Right kidney (tissue), 9 donors: Measurements from ENCODE around the gene CX3CL1.
A peak's percentile ranks its signal among the peaks of the same experiment; 100 is the strongest.
"Not testable (repeated sequence)": the region's sequence is repeated elsewhere in the genome, so short reads cannot be mapped to it uniquely, and the experiment has no call there.

ENCODE experiments used
- DNase-seq: peaks from one replicate; pipeline ENCODE4 v3.0.0-alpha.2; 2016
- long read RNA-seq, 8 donors: transcript quantifications; one replicate each; lab custom pipeline, GENCODE V29; 2026

The CX3CL1 gene
- long read RNA-seq, donor 1, transcript CX3CL1-201 (3 exons, 3,321 nt): major isoform, 6 of 60 reads
- long read RNA-seq, donor 1, partial matches to known transcripts: 49 of 60 reads
- long read RNA-seq, donor 1, other reads (novel, unspliced or antisense): 5 of 60 reads
- long read RNA-seq, donor 2, transcript CX3CL1-201 (3 exons, 3,321 nt): major isoform, 5 of 5 reads
- long read RNA-seq, donor 2, partial matches to known transcripts: 0 of 5 reads
- long read RNA-seq, donor 2, other reads (novel, unspliced or antisense): 0 of 5 reads
- long read RNA-seq, donor 3, partial matches to known transcripts: 0 of 3 reads
- long read RNA-seq, donor 3, other reads (novel, unspliced or antisense): 0 of 3 reads
- long read RNA-seq, donor 4, full-length matches to known transcripts: 6 of 32 reads
- long read RNA-seq, donor 4, partial matches to known transcripts: 12 of 32 reads
- long read RNA-seq, donor 4, other reads (novel, unspliced or antisense): 14 of 32 reads
- long read RNA-seq, donor 5, transcript CX3CL1-201 (3 exons, 3,321 nt): major isoform, 5 of 66 reads
- long read RNA-seq, donor 5, partial matches to known transcripts: 56 of 66 reads
- long read RNA-seq, donor 5, other reads (novel, unspliced or antisense): 5 of 66 reads
- long read RNA-seq, donor 6, partial matches to known transcripts: 0 of 3 reads
- long read RNA-seq, donor 6, other reads (novel, unspliced or antisense): 0 of 3 reads
- long read RNA-seq, donor 7: 0 reads
- long read RNA-seq, donor 8, full-length matches to known transcripts: 8 of 48 reads
- long read RNA-seq, donor 8, partial matches to known transcripts: 15 of 48 reads
- long read RNA-seq, donor 8, other reads (novel, unspliced or antisense): 25 of 48 reads

DNA sequence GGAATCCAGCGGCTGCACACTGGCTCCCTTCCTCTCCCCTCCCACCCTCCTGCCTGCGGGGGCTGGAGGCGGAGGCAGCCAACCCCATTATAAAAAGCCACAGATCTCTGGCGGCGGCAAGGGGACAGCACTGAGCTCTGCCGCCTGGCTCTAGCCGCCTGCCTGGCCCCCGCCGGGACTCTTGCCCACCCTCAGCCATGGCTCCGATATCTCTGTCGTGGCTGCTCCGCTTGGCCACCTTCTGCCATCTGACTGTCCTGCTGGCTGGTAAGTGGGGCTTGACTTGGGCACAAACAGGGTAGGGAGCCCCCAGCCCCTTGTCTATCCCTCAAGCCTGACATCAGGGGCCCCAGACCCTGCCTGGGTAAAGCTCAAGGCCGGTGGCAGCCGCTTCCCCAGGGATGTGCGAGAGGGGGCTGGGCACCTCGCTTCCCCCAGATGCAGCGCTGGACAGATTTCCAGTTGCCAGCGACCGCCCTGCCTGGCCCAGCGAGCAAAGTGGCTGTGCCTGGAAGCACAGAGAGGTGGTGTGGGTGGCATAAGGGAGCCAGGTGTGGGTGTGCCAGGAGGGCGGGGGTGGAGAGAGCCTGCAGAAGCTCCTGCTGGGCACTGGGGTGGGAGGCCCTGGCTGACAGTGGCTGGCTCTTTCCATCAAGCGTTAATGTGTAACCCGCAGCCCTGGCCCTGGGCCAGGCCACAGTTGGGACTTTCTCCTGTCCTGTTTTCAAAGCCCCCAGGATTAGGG is at the start of gene CX3CL1:
CX3CL1 (plus strand) TSS at position 119 of the 745 bp plus-strand sequence; CDS start at position 198, 79 bp downstream.
- DNase-seq: peak; percentile 81

DNA sequence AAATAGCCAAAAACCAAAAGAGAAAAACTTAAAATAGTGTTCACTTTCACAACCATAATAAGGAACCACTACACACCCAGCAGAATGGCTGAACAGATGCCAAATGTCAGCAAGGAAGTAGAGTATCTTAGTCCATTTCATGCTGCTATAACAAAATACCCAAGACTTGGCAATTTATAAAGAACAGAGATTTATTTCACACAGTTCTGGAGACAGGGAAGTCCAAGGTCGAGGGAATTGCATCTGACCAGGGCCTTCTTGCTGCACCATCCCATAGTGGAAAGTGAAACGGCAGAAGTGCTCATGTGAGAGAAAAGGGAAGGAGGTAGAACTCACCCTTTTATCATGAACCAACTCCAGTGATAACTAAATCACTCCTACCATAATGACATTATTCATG is 47.5 kb upstream of the CX3CL1 start:
- DNase-seq: no peak

DNA sequence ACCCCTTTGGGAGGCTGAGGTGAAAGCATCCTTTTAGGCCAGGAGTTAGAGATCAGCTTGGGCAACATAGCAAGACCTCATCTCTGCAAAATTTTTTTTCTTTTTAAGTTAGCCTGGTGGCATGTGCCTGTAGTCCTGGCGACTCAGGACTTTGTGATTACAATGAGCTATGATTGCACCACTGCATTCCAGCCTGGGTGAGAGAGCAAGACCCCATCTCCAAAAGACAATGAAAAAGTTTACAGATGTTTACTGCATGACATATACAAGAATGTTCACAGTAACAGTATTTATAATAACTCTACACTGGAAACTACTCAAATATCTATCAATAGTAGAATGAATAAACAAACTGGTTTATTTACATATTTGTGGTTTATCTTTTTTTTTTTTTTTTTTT is 46.8 kb upstream of the CX3CL1 start:
- no peak for DNase-seq

DNA sequence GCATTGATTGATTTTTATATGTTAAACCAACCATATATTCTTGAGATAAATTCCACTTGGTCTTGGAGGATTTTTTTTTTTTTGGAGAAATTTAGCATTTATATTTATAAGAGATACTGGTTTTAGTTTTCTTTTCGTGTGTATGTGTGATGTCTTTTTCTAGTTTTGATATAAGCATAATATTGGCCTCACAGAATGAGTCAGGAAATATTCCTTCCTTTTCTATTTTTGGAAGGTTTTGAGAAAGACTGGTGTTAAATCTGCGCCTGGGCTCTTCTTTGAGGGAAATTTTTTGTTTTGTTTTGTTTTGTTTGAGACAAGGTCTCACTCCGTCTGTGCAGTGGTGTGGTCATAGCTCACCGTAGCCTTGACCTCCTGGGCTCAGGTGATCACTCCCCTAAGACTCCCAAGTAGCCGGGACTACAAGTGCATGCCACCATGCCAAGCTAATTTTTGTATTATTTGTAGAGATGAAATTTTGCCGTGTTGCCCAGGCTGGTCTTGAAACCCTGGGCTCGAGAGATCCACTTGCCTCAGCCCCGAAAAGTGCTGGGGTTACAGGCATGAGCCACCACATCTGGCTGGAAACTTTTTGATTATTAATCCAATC is 42.5 kb upstream of the CX3CL1 start:
- no peak for DNase-seq

DNA sequence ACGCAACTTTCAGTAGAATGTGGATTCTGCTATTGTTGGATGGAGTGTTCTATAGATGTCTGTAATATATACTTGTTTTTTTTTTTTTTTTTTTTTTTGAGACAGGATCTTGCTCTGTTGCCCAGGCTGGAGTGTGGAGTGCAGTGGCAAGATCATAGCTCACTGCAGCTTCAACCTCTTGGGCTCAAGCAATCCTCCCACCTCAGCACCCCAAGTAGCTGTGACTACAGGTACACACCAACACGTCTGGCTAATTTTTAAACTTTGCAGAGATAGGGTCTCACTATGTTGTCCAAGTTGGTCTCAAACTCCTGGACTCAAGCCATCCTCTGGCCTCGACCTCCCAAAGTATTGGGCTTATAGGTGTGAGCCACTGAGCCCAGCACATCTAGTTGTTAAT is 40.9 kb upstream of the CX3CL1 start:
- DNase-seq: no peak

DNA sequence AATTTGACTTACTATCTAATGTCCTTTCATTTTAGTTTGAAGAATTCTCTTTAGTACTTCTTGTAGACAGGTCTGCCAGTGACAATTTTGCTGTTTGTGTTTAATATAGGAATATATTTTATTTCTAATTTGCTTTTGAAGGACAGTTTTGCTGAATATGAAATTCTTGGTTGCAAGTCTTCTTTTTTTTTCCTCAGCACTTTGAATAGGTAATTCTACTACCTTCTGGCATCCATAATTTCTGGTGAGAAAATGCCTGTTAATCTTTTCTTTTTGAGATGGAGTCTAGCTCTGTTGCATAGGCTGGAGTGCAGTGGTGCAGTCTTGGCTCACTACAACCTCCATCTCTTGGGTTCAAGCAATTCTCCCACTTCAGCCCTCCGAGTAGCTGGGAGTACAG is 38.9 kb upstream of the CX3CL1 start:
- DNase-seq: no peak

DNA sequence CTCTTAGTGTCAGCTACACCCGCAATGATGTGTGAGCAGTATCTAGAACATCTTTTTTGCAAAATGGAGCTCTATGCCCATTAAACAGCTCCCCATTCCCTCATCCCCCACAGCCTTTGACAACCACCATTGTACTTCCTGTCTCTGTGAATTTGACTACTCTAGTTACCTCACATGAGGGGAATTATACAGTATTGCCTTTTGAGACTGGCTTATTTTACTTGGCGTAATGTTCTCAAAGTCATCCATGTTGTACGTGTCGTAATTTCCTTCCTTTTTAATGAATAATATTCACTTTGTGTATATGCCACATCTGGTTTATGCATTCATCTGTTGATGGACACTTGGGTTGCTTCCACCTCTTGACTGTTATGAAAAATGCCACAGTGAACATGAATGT is 36.9 kb upstream of the CX3CL1 start:
- no peak for DNase-seq

DNA sequence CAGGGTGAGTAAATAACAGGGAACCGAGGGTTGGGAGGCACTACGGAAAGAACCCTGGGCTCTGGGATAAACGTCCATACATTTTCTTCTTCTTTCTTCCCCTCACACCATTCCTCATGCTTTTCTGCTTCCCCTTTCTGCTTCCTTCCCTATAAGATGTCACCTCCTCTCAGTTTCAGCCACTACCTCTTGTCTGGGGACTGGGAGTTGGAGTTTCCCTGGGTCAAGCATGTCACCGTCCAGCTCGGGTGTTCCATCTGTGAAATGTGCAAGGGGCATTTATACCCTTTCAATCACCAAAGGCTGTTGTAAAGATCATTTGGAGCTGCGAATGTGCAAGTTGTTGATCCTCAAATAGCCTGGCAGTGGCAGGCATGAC is 31.2 kb upstream of the CX3CL1 start:
- no peak for DNase-seq

DNA sequence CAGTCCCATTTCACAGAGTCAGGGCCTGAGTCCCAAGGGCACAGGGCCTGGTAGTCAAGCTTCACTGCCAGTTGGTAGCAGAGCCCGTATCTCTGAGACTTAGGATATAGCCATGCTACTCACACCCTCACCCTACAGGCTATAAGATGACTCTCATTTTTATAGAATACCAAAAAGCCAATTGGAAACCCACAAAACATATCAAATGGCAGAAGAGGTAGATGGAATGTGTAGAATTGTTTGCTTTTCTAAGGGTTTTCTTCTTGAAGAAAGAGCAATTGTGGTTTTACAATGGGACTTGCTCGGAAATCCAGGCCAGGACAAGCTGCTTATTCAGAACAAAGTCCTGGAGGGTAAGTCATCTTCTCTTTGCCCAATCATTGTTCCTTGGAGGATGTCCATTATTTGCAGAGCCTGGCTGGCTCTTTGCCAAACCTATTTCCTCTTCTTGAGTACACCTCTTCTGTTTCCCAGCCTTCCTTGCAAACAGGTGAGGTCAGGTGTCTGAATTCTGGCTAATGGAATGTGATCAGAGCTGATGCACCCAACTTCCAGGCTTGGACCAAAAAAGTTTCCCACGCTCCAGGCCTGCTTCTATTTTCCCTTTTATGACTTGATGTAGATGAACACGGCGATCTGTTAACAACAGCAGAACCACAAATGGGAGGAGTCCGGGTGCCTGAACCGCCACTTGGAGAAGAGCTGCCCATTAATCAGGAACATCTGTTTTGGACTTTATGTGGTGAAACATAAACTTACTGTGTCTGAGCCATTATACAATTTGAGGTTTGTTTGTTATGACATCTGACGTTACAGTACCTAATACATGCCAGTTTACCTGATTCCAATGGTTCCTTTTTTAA is 30.6 kb upstream of the CX3CL1 start:
- DNase-seq: no peak

DNA sequence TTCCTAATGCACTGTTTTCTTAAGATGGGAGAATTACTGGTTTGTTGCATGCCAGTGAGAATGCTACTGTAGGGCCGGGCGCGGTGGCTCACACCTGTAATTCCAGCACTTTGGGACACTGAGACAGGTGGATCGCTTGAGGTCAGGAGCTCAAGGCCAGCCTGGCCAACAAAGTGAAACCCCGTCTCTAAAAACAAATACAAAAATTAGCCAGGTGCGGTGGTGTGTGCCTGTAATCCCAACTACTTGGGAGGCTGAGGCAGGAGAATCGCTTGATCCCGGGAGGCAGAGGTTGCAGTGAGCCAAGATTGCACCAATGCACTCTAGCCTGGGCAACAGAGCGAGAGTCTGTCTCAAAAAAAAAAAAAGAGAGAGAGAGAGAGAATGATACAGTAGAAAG is 29.7 kb upstream of the CX3CL1 start:
- DNase-seq: not testable (repeated sequence)

DNA sequence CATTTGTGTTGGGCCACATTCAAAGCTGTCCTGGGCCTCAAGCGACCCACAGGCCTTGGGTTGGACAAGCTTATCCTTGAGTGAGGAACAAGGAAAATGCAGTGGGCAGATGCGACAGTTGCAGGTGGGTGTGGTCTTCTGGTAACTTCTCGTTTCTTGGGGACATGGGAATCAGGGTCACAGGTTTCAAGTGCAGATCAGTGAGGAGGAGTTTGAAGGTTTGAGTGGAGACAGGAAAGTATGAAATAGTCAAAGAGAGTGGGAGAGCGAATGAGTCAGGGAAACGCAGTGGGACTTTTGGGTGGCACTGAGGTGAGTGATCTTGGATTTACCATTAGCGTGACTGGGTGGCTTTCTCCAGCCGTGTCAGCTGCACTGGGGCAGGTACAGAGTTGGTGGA is 29.1 kb upstream of the CX3CL1 start:
- DNase-seq: no peak

DNA sequence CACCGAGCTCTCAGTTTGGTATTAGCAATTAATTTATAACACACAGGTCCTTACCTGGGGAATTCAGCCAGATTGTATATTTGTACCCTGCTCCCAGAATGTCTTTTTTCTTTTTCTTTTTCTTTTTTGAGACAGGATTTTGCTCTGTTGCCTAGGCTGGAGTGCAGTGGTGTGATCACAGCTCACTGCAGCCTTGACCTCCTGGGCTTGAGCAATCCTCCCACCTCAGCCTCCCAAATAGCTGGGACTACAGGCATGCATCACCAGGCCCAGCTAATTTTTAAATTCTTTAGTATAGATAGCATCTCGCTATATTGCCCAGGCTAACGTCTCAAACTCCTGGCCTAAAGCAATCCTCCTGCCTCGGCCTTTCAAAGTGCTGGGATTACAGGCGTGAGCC is 28.2 kb upstream of the CX3CL1 start:
- DNase-seq: not testable (repeated sequence)

DNA sequence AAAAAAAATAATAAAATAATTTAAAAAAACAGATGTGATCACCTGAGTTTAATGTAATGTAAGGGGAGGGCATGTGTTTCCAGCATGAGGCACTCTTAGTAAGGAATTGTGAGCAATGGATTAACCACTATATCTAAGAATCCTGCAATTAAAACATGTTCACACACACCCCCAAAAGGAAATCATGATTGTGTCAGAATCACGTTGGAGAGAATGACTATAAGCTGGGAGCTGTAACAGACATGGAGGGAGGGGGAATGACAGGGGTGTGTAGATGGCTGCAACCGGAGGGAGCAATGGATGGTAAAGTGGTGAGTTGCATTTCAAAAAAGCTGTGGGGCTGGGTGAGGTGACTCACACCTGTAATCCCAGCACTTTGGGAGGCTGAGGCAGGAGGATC is 27.3 kb upstream of the CX3CL1 start:
- DNase-seq: no peak

DNA sequence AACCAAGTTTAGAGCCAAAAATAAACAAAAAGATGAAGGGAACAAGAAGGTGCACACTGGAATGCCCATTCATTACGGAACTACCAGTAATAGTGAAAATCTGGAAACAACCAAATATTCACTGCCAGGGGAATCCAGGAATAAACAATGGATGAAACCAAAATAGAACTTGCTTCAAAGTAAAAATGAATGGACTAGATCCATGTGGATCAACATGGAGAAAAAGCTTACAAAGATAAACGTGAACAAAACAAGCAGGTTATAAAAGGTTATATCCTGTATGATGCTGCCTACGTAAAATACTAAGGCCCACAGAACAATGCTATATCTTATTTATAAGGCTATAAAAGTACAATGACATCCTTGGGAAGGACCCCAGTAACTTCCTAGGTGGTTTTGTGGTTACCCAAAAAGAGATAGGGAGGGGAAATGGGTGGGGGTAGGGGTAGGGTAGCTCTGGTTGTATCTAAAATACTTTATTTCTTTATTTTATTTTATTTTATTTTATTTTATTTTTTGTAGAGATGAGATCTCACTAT is 26.6 kb upstream of the CX3CL1 start:
- DNase-seq: no peak

DNA sequence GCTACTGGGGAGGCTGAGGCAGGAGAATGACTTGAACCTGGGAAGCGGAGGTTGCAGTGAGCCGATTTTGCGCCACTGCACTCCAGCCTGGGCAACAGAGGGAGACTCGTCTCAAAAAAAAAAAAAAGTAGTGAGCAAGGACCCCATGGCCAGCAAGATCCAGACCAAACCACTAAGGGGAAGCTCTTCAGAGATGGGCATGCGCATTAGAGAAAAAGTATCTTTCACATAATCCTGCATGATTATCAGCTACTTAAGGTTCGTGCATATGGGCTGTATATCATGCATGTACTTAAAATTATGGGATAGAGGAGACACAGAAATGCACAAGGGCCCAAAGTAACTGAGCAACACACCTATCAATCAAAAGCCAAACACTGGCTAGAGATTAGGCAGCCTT is 24.4 kb upstream of the CX3CL1 start:
- DNase-seq: no peak

DNA sequence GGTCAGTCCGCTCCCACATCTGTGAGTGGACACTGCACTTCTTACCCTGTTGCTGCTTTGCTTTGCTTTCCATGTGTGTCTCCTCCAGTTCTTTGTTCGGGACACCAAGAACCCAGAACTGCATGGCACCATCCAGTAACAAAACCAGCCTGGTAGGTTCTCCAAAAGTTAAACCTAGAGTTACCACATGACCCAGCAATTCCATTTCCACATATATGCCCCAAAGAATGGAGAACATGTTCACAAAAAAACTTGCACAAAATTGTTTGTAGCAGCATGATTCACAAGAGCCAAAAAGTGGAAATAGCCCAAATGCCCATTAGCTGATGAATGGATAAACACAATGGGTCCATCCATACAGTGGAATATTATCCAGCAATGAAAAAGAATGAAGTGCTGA is 24.0 kb upstream of the CX3CL1 start:
- DNase-seq: no peak

DNA sequence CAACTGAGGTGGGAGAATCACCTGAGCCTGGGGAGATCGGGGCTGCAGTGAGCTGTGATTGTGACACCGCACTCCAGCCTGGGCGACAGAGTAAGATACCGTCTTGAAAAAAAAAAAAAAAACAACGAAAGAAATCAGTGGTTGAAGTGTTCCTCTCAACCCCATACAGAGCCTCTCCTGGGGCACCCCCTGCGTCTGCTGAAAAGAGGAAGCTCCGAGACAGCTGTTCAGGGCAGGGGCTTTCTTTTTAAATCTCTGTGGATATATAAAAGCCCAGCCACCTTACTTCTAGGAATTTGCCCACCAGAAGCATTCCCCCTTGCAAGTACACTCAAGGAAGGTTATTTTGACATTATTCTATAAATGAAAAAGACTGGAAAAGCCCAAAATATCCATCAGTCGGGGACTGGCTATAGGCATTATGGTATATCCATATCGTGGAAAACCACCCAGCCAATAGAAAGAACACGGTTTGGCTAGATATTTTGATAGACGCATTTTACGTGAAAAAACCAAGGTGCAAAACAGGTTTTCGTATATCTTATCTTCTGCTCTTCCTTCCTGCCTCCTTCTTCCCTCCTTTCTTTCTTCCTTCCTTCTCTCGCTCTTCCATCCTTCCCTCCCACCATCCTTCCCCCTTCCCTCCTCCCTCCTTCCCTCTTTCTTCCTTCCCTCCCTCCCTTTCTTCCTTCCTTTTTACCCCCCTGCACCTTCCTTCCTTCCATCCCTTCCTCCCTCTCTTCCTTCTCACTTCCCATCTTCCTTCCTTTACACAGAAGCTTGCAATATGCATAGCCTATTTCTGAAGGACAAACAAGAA is 22.9 kb upstream of the CX3CL1 start:
- no peak for DNase-seq

DNA sequence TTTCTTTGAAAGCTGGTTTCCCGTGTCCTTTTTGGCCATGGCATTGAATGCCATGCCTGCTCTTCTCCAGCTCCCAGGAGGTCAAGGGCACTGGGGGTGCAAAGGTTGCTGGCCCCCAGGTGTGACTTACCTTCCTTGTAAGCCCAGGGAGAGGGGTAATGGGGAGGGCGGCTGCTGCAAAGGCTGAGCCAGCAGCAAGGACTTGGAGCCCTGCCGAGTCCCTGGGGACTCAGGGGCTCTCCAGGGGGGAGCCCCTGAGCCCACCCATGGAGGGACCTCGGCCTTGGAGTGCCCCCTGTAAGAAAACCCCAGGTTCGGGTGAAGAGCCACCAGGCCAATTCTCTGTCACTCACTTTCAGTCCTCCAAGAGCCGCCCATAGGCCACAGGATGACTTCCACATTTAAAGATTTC is 19.6 kb upstream of the CX3CL1 start:
- no peak for DNase-seq

DNA sequence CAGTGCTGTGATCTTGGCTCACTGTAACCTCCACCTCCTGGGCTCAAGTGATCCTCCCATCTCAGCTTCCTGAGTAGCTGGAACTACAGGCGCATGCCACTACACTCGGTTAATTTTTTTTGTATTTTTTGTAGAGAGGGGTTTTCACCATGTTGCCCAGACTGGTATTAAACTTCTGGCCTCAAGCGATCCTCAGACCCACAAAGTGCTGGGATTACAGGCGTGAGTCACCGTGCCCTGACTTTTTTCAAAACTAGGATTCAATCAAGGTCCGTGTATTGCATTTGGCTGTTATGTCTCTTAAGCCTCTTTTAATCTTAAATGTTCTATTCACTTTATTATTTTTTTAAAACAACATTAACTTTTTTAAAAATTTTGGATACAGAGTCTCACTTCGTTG is 18.0 kb upstream of the CX3CL1 start:
- no peak for DNase-seq

DNA sequence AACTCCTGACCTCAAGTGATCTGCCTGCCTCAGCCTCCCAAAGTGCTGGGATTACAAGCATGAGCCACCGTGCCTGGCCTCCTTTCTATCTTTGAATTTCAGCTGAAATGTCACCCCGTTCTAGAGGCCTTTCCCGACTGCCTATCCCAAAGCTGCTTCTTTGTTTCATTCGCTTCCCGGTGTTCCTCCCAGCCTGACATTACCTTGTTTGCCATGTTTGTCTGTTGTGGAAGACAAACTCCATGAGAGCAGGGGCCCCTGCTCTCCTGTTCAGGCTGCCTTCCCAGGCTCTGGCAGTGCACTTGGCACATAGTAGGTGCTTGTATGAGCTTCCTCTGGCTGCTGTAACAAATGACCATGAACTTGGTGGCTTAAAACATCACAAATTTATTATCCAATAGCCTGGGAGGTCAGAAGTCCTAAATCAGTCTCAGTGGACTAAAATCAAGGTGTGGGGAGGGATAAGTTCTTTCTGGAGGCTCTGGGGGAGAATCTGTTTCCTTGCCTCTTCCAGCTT is 16.3 kb upstream of the CX3CL1 start:
- DNase-seq: no peak
